NCI-H345 (cell line): ENCODE measurements around the gene BRCC3.
A peak's percentile ranks its signal among the peaks of the same experiment; 100 is the strongest.

Experiments
- DNase-seq: peaks from one replicate; lab custom pipeline; 2025; lab: John Stamatoyannopoulos, UW

BRCC3 gene

DNA sequence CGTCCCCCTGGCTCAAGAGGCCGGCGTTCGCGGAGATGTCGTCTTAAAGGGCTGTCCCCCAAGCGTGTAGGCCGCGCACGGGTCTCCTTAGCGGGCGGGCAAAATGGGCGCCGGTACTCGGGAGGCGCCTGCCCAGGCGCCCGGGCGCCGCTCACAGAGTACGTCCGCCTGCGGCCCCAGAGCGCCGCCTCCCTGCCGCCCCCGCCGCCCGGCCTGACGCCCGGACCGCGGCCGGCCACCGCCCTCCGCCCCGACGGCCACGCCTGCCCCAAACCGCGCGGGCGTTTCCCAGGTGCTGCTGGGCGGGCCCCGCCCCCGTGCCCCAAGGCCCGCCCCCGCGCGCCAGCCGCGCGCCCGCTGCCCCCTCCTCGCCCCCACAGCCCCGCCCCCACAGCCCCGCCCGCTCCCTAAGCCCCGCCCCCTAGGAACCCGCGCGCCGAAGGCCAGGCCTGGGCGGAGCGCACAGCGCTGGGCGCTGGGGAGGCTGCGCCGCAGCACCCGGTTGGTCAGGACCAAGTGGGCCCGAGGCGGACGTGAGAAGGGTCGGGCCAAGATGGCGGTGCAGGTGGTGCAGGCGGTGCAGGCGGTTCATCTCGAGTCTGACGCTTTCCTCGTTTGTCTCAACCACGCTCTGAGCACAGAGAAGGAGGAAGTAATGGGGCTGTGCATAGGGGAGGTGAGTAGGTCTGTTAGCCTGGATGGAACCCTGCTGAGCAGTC is at the start of gene BRCC3, which contains the start of the genes CMC4 and MTCP1:
BRCC3 (plus strand) TSS at position 534 of the 719 bp plus-strand sequence; CDS start at position 554, 20 bp downstream.
CMC4 (minus strand) TSS at position 162 of the 719 bp plus-strand sequence. CDS start 7,113 bp downstream, outside the sequence.
MTCP1 (minus strand) TSS at position 162 of the 719 bp plus-strand sequence. CDS start 5,126 bp downstream, outside the sequence.
- DNase-seq: peak; percentile 94

- DNase-seq: no peak
Observed at GRCh38 chrX:155022585-155022984, 48.7 kb upstream of the BRCC3 start, which contains the start of gene F8. Gene F8, minus strand, starts transcription at chrX:155022723. Its CDS starts 171 bp downstream, at chrX:155022552.

- DNase-seq: no peak
Observed at GRCh38 chrX:155023907-155024833, 47.1 kb upstream of the BRCC3 start.

DNA sequence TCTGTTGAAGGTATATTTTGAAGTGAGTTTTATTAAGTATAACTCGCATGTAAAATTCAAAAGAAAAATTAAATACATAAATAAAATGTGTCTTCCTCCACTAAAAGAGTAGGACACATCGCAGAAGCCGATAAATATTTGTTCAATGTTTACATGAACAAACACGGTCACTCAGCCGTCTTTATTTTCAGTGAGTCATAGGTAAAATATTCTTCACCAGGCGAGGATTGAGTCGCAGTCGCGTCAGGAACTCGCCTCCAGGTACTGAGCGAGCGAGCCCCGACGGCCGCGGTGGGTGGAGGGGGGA is 44.9 kb upstream of the BRCC3 start:
- no peak for DNase-seq

GRCh38 chrX:155026727-155027508 is 44.4 kb upstream of the BRCC3 start, which contains the start of gene FUNDC2:
Gene FUNDC2, plus strand, starts transcription at chrX:155026844. Its CDS starts 95 bp downstream, at chrX:155026939.
- DNase-seq: peak; percentile 96

GRCh38 chrX:155027509-155028066 is 43.7 kb upstream of the BRCC3 start:
- DNase-seq: peak; percentile 14

DNA sequence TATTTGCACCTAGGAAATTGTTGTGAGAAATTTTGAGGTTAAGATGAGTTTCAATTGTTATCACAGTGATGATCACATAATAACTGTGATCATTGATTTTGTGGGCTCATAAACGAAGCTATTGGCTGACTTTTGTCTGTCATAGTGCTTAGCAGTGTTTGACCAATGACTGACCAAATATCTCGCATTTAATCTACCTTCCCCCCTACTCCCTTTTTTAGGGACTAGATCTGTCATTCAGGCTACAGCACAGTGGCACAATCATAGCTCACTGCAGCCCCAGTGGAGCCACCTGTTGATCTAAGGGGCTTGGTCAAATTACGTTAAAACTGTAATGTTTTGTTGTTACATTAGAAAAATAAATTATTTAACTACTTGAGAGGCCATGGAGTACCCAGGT is 43.2 kb upstream of the BRCC3 start:
- no peak for DNase-seq

GRCh38 chrX:155028877-155029291 is 42.4 kb upstream of the BRCC3 start:
- DNase-seq: no peak

- DNase-seq: no peak
Observed at GRCh38 chrX:155031657-155032056, 39.7 kb upstream of the BRCC3 start.

DNA sequence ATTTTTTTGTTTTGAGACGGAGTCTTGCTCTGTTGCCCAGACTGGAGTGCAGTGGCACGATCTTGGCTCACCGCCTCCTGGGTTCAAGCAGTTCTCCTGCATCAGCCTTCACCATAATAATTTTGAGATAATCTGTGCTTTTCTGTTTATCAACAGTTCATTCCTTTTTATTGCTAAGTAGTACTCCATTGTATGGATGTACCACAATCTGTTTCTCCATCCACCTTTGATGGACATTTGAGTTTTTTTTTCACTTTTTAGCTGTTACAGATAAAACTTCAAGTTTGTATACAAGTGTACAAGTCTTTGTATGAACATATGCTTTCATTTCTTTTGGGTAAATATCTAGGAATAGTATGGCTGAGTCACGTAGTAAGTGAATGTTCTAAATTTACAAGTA is 35.6 kb upstream of the BRCC3 start:
- DNase-seq: no peak

DNA sequence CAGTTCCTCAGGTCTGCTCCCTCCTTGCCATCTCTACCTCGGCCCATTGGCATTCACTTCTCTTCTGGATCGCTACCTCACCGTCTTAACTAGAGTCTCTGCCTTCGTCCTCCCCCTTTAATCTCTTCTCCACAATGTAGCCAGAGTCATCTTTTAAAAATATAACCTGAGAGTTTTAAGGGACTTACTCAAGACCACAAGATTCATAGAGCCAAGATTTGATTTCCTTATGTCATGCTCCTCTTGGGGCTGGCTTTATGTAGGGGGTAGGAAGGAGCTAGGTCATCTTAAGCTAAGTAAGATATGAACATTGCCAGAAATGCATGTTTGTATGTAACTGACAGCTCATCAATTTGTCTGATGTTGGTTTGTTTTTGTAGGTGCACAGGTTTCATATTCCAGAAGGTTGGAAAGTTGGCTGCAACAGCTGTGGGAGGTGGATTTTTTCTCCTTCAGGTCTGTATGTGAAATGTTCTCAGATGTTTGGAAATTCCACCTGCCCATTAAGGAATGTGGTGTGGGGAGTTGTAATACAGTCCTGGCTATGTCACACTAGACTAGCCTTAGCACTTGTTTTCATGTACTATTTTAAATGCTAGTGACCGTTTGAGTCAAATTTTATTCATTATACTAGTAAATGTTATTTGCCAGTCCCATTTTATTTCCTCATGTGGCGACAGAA is 25.0 kb upstream of the BRCC3 start:
- no peak for DNase-seq

GRCh38 chrX:155046811-155047528 is 24.3 kb upstream of the BRCC3 start:
- no peak for DNase-seq

GRCh38 chrX:155048977-155049619 is 22.2 kb upstream of the BRCC3 start:
- peak; percentile 21 for DNase-seq

DNA sequence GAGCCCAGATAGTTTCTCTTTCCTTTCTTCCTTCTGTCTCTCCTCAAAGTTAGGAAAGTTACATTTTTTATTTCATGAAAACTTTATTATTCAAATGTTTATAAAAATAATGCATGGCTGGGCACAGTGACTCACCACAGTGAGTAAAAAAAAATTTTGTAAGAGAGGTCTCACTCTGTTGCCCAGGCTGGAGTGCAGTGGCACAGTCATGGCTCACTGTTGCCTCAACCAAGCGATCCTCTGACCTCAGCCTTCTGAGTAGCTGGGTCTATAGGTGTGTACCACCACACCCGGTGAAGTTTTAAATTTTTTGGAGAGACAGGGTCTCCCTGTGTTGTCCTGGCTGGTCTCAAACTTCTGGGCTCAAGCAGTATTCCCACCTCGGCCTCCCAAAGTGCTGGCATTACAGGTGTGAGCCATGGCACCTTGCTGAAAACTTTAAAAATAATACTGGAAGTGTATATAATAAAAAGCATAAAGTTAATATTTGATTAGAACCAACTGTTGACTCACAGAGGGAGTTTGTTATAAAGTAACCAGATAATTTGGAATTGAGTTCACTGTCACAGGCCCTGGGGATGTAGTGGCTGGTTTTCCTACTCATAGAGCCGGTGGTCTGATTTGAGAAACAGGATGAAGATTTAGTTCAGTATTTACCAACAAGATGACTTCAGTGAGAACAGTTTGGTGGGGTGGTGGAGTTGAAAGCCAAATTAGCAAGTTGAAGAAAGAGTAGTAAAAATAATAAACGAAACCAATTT is 18.4 kb upstream of the BRCC3 start:
- DNase-seq: no peak

- no peak for DNase-seq
Observed at GRCh38 chrX:155053656-155054055, 17.7 kb upstream of the BRCC3 start.

DNA sequence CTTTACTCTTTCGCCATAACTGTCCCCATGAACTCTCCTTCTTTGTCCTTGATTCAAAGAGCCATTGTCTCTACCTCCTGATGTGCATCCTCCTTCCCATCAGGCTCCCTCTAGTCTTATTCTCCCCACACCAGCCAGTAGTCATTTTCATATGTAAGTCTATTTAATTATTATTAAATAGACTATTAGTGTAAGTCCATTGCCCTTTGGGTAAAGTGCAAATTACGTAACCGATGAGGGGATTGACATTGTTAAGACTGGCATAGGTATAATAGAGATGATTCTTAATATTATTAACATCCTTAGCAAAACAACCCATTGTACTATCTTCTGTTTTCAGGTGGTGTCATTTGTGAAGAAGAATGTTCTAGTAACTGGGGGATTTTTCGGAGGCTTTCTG is 17.1 kb upstream of the BRCC3 start:
- no peak for DNase-seq

DNA sequence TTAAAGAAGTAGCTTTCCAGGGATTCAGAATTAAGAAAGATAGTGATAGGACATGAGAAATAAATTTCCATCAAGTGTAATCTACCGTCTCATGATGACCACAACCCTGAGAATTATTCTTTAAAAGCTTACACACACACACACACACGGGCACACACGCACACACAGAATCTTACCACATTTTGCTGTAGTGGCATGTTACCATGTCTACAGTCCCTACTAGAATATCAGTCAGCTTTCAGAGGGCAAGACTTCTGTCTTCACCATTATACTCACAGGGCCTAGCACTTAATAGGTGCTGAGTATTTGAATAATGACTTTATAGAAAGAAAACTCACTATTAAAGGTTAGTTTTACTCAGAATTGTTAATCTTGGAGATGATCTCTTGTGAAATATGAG is 15.8 kb upstream of the BRCC3 start:
- DNase-seq: no peak

DNA sequence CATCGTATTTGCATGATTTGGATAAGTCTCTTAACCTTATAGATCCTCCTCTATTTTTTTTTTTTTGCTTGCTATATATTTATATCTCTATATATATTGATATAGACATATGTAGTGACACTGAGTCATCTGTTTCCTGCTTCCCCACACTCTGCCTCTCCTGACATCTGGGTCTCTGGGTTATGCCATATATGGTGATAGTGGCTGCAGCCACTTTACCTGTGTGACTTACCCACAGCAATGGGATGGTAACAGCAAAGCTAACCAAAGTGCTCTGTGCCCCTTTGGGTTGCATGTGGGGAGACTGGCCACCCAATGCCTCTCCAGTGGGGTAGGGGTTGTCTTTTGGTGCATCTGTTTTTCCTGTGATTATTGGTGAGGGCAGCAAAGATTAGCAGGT is 14.8 kb upstream of the BRCC3 start:
- DNase-seq: no peak
